Liver (tissue), 9 donors: ENCODE results near the gene MATN4. TPM values are rescaled to one million over a fixed set of nuclear protein-coding genes. Genes with fewer than 3 reads are reported as not detected.

Experiments used
- DNase-seq: peaks from one replicate; pipeline ENCODE4 v3.0.0-alpha.2; 2017; ENCODE audit warnings: low spot score
- H3K27ac ChIP-seq, 2 donors: one replicate each; pipeline ENCODE4 v1.7.0; 2013; ENCODE audit warnings: inconsistent platforms in 2 of 2, low read length in 2 of 2, control low read depth in 1 of 2, low read depth in 1 of 2, mild to moderate bottlenecking in 1 of 2
- H3K27me3 ChIP-seq, 4 donors: one replicate each; pipeline versions ENCODE4 v1.6.1 to v1.7.0; 2013; ENCODE audit warnings: low read length in 3 of 4, inconsistent platforms in 1 of 4, mild to moderate bottlenecking in 1 of 4, moderate library complexity in 1 of 4; ENCODE audit not compliant: control insufficient read depth in 4 of 4, insufficient read depth in 4 of 4
- H3K36me3 ChIP-seq, 4 donors: one replicate each; pipeline versions ENCODE4 v1.6.1 to v1.7.0; 2013; ENCODE audit warnings: low read length in 3 of 4, mild to moderate bottlenecking in 3 of 4, low read depth in 1 of 4, moderate library complexity in 1 of 4; ENCODE audit not compliant: control insufficient read depth in 4 of 4, insufficient read depth in 3 of 4
- H3K4me1 ChIP-seq, 4 donors: one replicate each; pipeline versions ENCODE4 v1.6.1 to v1.7.0; 2013; ENCODE audit warnings: low read length in 3 of 4, mild to moderate bottlenecking in 3 of 4, moderate library complexity in 1 of 4; ENCODE audit not compliant: control insufficient read depth in 4 of 4, insufficient read depth in 4 of 4
- H3K4me3 ChIP-seq, 3 donors: one replicate each; pipeline versions ENCODE4 v1.6.1 to v1.7.0; 2013; ENCODE audit warnings: low read length in 3 of 3, control low read depth in 1 of 3, low read depth in 1 of 3, mild to moderate bottlenecking in 1 of 3
- H3K9ac ChIP-seq, 2 donors: one replicate each; pipeline ENCODE4 v1.7.0; 2013; ENCODE audit warnings: low read length in 2 of 2, mild to moderate bottlenecking in 2 of 2, moderate library complexity in 2 of 2, control low read depth in 1 of 2, low read depth in 1 of 2
- H3K9me3 ChIP-seq, 4 donors: one replicate each; pipeline versions ENCODE4 v1.6.1 to v1.7.0; 2013; ENCODE audit warnings: low read length in 3 of 4; ENCODE audit not compliant: control insufficient read depth in 4 of 4
- ATF3 ChIP-seq: IDR thresholded peaks from 2 replicates; pipeline ENCODE4 v1.6.1; 2016; ENCODE audit warnings: antibody characterized with exemption
- EGR1 ChIP-seq, 2 donors: IDR thresholded peaks; 2 replicates each; pipeline ENCODE4 v1.6.1; 2016 to 2018; ENCODE audit warnings: antibody characterized with exemption in 2 of 2, low read depth in 2 of 2
- FOXA1 ChIP-seq: IDR thresholded peaks from 2 replicates; pipeline ENCODE4 v1.6.1; 2016; ENCODE audit warnings: antibody characterized with exemption
- FOXA2 ChIP-seq: IDR thresholded peaks from 2 replicates; pipeline ENCODE4 v1.6.1; 2016; ENCODE audit warnings: antibody characterized with exemption
- GABPA ChIP-seq, 2 donors: IDR thresholded peaks in 1 of 2; conservative IDR thresholded peaks in 1 of 2; 2 replicates each; pipeline ENCODE4 v1.6.1; 2016; ENCODE audit warnings: antibody characterized with exemption in 2 of 2, mild to moderate bottlenecking in 1 of 2, moderate library complexity in 1 of 2
- HNF4A ChIP-seq, 2 donors: conservative IDR thresholded peaks; 2 replicates each; pipeline ENCODE4 v1.6.1; 2016; ENCODE audit warnings: antibody characterized with exemption in 2 of 2, mild to moderate bottlenecking in 2 of 2
- HNF4G ChIP-seq: IDR thresholded peaks from 2 replicates; pipeline ENCODE4 v1.6.1; 2016; ENCODE audit warnings: antibody characterized with exemption
- JUND ChIP-seq, 2 donors: IDR thresholded peaks; 2 replicates each; pipeline ENCODE4 v1.6.1; 2016; ENCODE audit warnings: antibody characterized with exemption in 2 of 2
- MAX ChIP-seq: IDR thresholded peaks from 2 replicates; pipeline ENCODE4 v1.6.1; 2016; ENCODE audit warnings: antibody characterized with exemption
- NR2F2 ChIP-seq: IDR thresholded peaks from 2 replicates; pipeline ENCODE4 v1.6.1; 2016; ENCODE audit warnings: antibody characterized with exemption
- RAD21 ChIP-seq, 2 donors: IDR thresholded peaks; 2 replicates each; pipeline ENCODE4 v1.6.1; 2016; ENCODE audit warnings: antibody characterized with exemption in 2 of 2, mild to moderate bottlenecking in 2 of 2
- REST ChIP-seq: IDR thresholded peaks from 2 replicates; pipeline ENCODE4 v1.6.1; 2016; ENCODE audit warnings: antibody characterized with exemption, mild to moderate bottlenecking
- RXRA ChIP-seq, 2 donors: IDR thresholded peaks; 2 replicates each; pipeline ENCODE4 v1.6.1; 2017 to 2018; ENCODE audit warnings: antibody characterized with exemption in 2 of 2, mild to moderate bottlenecking in 1 of 2
- SP1 ChIP-seq: IDR thresholded peaks from 2 replicates; pipeline ENCODE4 v1.6.1; 2018; ENCODE audit warnings: antibody characterized with exemption, mild to moderate bottlenecking
- TAF1 ChIP-seq: conservative IDR thresholded peaks from 2 replicates; pipeline ENCODE4 v1.6.1; 2016; ENCODE audit warnings: antibody characterized with exemption, mild to moderate bottlenecking
- YY1 ChIP-seq: IDR thresholded peaks from 2 replicates; pipeline ENCODE4 v1.6.1; 2016; ENCODE audit warnings: antibody characterized with exemption, mild to moderate bottlenecking
- WGBS: extraction: QIAGEN DNeasy Blood & Tissue Kit; methylation state at CpG from one replicate; pipeline ENCODE4 v1.1.7; 2013; 5-methylcytosine and 5-hydroxymethylcytosine counted together
- polyA plus RNA-seq, 2 donors: library from polyadenylated mRNA; stranded (reverse) in 1 of 2; unstranded in 1 of 2; fragments of 200-250 nt in 1 of 2; fragments of >200 nt in 1 of 2; fragmentation: Nextera tagmentation in 1 of 2; extraction: Ambion mirVana in 1 of 2; gene quantifications; one replicate each; pipeline versions ENCODE4 v1.2.1 to v1.2.3, GENCODE V29; 2013 to 2015
- total RNA-seq, 2 donors: library from RNA; depleted of rRNA; stranded (reverse); fragments of >200 nt; gene quantifications; one replicate each; pipeline ENCODE4 v1.2.3, GENCODE V29; 2014
- TF ChIP-seq, protein P1 (sequence below): fragments of 150-350 bp; IDR thresholded peaks from 2 replicates; pipeline ENCODE4 v1.5.1; 2017; ENCODE audit warnings: improper control_type of control experiment, low read depth, low read length; ENCODE audit not compliant: missing input control
- TF ChIP-seq, protein P2 (sequence below): IDR thresholded peaks from 2 replicates; pipeline ENCODE4 v1.6.1; 2016; ENCODE audit warnings: antibody characterized with exemption
- donor health status: healthy.
- donor health status: healthy.
- donor health status: healthy.
- donor health status: healthy.
- donor health status: healthy.

Gene MATN4
- total and polyA plus RNA-seq, 4 donors: 0.05 TPM; not detected in 3

- TF ChIP-seq FOXA2: no peak
Measured at GRCh38 chr20:45315672-45316071, 7.6 kb upstream of the MATN4 start (continued).

GRCh38 chr20:45313943-45314342 lies 5.8 kb upstream of the MATN4 start:
- H3K27me3 ChIP-seq: peaks cover 0 to 11% (median 2%) of the 10 kb centered on the region in 4 donors
- DNase-seq: peak; percentile 27
- WGBS: 86% methylated on average over 11 of the region's 11 CpGs

GRCh38 chr20:45313065-45313695 lies 5.1 kb upstream of the MATN4 start:
- Histone ChIP-seq H3K27ac (no peak overlapping the region), H3K9me3 (no peaks in the 10 kb centered on the region), H3K36me3 (no peaks in the 10 kb centered on the region), H3K4me3 (no peak overlapping the region), H3K4me1 (peaks cover 0 to 3% (median 1%) of the 10 kb centered on the region in 4 donors), H3K27me3 (peaks cover 0 to 11% (median 3%) of the 10 kb centered on the region in 4 donors), H3K9ac (no peak overlapping the region)
- TF ChIP-seq REST (no peak), FOXA2 (no peak), HNF4G (no peak), RXRA (IDR thresholded peaks at IDR 0.05) (no peak), JUND (IDR thresholded peaks at IDR 0.05) (no peak), EGR1 (IDR thresholded peaks at IDR 0.05; ENCODE audit: low read depth in 2 of 2) (no peak), SP1 (no peak), HNF4A (conservative IDR thresholded peaks at IDR 0.05) (no peak), NR2F2 (no peak), MAX (no peak), YY1 (no peak), GABPA (IDR thresholded peaks at IDR 0.05 in 1 of 2, conservative IDR thresholded peaks at IDR 0.05 in 1 of 2) (no peak), RAD21 (IDR thresholded peaks at IDR 0.05) (no peak), FOXA1 (no peak), TAF1 (no peak), ATF3 (no peak)
- TF ChIP-seq, protein P1, sequence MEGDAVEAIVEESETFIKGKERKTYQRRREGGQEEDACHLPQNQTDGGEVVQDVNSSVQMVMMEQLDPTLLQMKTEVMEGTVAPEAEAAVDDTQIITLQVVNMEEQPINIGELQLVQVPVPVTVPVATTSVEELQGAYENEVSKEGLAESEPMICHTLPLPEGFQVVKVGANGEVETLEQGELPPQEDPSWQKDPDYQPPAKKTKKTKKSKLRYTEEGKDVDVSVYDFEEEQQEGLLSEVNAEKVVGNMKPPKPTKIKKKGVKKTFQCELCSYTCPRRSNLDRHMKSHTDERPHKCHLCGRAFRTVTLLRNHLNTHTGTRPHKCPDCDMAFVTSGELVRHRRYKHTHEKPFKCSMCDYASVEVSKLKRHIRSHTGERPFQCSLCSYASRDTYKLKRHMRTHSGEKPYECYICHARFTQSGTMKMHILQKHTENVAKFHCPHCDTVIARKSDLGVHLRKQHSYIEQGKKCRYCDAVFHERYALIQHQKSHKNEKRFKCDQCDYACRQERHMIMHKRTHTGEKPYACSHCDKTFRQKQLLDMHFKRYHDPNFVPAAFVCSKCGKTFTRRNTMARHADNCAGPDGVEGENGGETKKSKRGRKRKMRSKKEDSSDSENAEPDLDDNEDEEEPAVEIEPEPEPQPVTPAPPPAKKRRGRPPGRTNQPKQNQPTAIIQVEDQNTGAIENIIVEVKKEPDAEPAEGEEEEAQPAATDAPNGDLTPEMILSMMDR: no peak
- TF ChIP-seq, protein P2, sequence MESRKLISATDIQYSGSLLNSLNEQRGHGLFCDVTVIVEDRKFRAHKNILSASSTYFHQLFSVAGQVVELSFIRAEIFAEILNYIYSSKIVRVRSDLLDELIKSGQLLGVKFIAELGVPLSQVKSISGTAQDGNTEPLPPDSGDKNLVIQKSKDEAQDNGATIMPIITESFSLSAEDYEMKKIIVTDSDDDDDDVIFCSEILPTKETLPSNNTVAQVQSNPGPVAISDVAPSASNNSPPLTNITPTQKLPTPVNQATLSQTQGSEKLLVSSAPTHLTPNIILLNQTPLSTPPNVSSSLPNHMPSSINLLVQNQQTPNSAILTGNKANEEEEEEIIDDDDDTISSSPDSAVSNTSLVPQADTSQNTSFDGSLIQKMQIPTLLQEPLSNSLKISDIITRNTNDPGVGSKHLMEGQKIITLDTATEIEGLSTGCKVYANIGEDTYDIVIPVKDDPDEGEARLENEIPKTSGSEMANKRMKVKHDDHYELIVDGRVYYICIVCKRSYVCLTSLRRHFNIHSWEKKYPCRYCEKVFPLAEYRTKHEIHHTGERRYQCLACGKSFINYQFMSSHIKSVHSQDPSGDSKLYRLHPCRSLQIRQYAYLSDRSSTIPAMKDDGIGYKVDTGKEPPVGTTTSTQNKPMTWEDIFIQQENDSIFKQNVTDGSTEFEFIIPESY: no peak
- no peak for DNase-seq
- WGBS: 89% methylated on average over 8 of the region's 8 CpGs

More at GRCh38 chr20:45313943-45314342, 5.8 kb upstream of the MATN4 start:
- H3K27ac ChIP-seq: no peak overlapping the region
- H3K4me1 ChIP-seq: peaks cover 0 to 3% (median 1%) of the 10 kb centered on the region in 4 donors
- no peaks in the 10 kb centered on the region for H3K9me3 ChIP-seq
- H3K9ac ChIP-seq: no peak overlapping the region
- H3K4me3 ChIP-seq: no peak overlapping the region
- TF ChIP-seq TAF1 (no peak), EGR1 (IDR thresholded peaks at IDR 0.05; ENCODE audit: low read depth in 2 of 2) (no peak), NR2F2 (no peak), SP1 (no peak)
- H3K36me3 ChIP-seq: no peaks in the 10 kb centered on the region
